ENCODE measurements around the gene LUM. TPM values are rescaled to one million over a fixed set of nuclear protein-coding genes. Genes with fewer than 3 reads are reported as not detected.

The LUM gene
- total RNA-seq, 3 donors from 2014 or later (not counting 1 experiment from before 2014, with no cell fraction given) = not detected

DNA sequence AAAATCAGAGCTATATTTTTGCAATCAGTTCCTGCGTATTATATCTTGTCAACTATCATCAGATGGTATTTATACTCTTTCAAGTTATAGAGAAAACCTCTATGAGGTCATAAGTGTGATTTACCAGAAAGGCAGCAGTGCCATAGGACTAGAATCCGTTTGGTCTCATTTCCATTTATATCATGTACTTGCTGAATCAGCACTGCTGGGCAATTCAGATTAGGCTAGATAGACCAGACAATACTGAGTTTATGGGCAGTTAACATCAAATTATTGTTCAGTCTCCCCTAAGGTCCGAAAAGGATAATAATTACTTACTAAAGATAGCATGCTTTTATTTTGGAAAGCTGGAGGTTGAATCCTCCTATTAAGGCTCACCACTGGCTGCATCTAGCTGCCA is 46.7 kb downstream of the LUM start:
- no peaks in the 10 kb centered on the region for H3K9me3 ChIP-seq (ENCODE audit: control insufficient read depth, insufficient read depth, low read length)
- intact Hi-C loops (cut with micrococcal nuclease) = no loop called here
- DNase-seq (no peak), ATAC-seq (no peak)
- H3K27ac ChIP-seq (ENCODE audit: low read length) = no peak overlapping the region
- no peak overlapping the region for H3K4me3 Mint-ChIP-seq
- no peak overlapping the region for H3K4me3 ChIP-seq (ENCODE audit: low read length)
- peaks cover 2% of the 10 kb centered on the region in 2 donors for H3K9me3 Mint-ChIP-seq
- no peaks in the 10 kb centered on the region for H3K36me3 ChIP-seq (ENCODE audit: control insufficient read depth, insufficient read depth, low read length)
- no peaks in the 10 kb centered on the region for H3K27me3 Mint-ChIP-seq (ENCODE audit: low read depth in 2 of 2)
- H3K4me1 Mint-ChIP-seq = no peaks in the 10 kb centered on the region
- WGBS (ENCODE audit: insufficient coverage) = 74% methylated on average over 2 of the region's 3 CpGs
- no peaks in the 10 kb centered on the region for H3K36me3 Mint-ChIP-seq
- H3K4me1 ChIP-seq (ENCODE audit: control insufficient read depth, insufficient read depth, low read length) = no peaks in the 10 kb centered on the region
- H3K27me3 ChIP-seq (ENCODE audit: control insufficient read depth, insufficient read depth, low read length) = no peaks in the 10 kb centered on the region
- no peak overlapping the region for H3K27ac Mint-ChIP-seq
- TF ChIP-seq, protein P1, sequence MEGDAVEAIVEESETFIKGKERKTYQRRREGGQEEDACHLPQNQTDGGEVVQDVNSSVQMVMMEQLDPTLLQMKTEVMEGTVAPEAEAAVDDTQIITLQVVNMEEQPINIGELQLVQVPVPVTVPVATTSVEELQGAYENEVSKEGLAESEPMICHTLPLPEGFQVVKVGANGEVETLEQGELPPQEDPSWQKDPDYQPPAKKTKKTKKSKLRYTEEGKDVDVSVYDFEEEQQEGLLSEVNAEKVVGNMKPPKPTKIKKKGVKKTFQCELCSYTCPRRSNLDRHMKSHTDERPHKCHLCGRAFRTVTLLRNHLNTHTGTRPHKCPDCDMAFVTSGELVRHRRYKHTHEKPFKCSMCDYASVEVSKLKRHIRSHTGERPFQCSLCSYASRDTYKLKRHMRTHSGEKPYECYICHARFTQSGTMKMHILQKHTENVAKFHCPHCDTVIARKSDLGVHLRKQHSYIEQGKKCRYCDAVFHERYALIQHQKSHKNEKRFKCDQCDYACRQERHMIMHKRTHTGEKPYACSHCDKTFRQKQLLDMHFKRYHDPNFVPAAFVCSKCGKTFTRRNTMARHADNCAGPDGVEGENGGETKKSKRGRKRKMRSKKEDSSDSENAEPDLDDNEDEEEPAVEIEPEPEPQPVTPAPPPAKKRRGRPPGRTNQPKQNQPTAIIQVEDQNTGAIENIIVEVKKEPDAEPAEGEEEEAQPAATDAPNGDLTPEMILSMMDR (IDR thresholded peaks at IDR 0.05) = no peak

DNA sequence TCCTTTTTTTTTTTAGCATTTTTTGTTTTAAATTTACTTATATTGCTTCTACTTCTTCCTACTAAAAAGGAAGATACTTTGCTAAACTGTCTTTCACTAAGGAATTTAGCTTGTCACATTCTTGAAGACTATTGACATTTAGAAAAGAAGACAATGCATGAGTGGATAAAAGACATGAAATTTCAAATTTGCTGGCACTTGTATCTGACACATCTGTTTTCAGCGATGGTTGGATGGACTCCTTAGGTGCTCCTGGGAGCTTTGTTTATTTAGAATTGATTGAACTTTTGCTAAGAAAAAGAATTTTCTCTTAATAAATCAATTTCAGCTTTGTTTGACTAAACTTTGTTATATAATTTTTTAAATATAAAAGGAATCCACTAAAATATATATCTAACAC is 50.2 kb downstream of the LUM start:
- H3K4me3 ChIP-seq (ENCODE audit: low read length) = no peak overlapping the region
- Mint-ChIP-seq H3K4me1 (no peaks in the 10 kb centered on the region), H3K27me3 (ENCODE audit: low read depth in 2 of 2) (no peaks in the 10 kb centered on the region), H3K27ac (no peak overlapping the region), H3K36me3 (no peaks in the 10 kb centered on the region), H3K4me3 (no peak overlapping the region), H3K9me3 (peaks cover 0 to 2% of the 10 kb centered on the region in 2 donors)
- TF ChIP-seq, protein P1 (IDR thresholded peaks at IDR 0.05) = no peak
- intact Hi-C loops (cut with micrococcal nuclease) = no loop called here
- DNase-seq (no peak), ATAC-seq (no peak)
- no peak overlapping the region for H3K27ac ChIP-seq (ENCODE audit: low read length)
- no peaks in the 10 kb centered on the region for H3K4me1 ChIP-seq (ENCODE audit: control insufficient read depth, insufficient read depth, low read length)
- H3K27me3 ChIP-seq (ENCODE audit: control insufficient read depth, insufficient read depth, low read length) = no peaks in the 10 kb centered on the region
- H3K36me3 ChIP-seq (ENCODE audit: control insufficient read depth, insufficient read depth, low read length) = no peaks in the 10 kb centered on the region
- WGBS (ENCODE audit: insufficient coverage) = 100% methylated on average over 1 of the region's 1 CpG
- H3K9me3 ChIP-seq (ENCODE audit: control insufficient read depth, insufficient read depth, low read length) = no peaks in the 10 kb centered on the region

DNA sequence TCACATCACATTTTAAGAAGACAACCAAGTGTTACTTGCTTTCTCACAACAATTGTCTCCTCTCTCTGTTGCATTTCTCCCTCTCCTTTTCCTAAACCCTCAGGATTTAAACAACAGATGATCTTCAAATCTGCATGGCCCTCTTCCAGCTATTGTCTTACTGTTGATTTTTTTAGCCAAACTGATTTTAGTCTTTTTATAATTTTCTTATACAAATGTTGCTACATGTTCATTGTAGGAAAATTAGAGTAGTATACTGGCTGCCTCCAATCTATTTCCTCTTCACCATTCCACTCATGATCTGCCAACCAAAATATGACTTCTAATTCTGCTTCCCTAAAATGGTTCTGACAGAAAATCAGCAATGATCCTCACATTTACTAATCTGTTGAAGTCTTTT is 52.1 kb downstream of the LUM start:
- H3K27me3 ChIP-seq (ENCODE audit: control insufficient read depth, insufficient read depth, low read length) = no peaks in the 10 kb centered on the region
- DNase-seq (no peak), ATAC-seq (no peak)
- no peaks in the 10 kb centered on the region for H3K9me3 ChIP-seq (ENCODE audit: control insufficient read depth, insufficient read depth, low read length)
- H3K36me3 ChIP-seq (ENCODE audit: control insufficient read depth, insufficient read depth, low read length) = no peaks in the 10 kb centered on the region
- no peaks in the 10 kb centered on the region for H3K4me1 Mint-ChIP-seq
- TF ChIP-seq, protein P1 (IDR thresholded peaks at IDR 0.05) = no peak
- no peaks in the 10 kb centered on the region for H3K36me3 Mint-ChIP-seq
- no peaks in the 10 kb centered on the region for H3K4me1 ChIP-seq (ENCODE audit: control insufficient read depth, insufficient read depth, low read length)
- no peak overlapping the region for H3K4me3 Mint-ChIP-seq
- H3K27me3 Mint-ChIP-seq (ENCODE audit: low read depth in 2 of 2) = no peaks in the 10 kb centered on the region
- H3K27ac Mint-ChIP-seq = no peak overlapping the region
- no peak overlapping the region for H3K27ac ChIP-seq (ENCODE audit: low read length)
- no peak overlapping the region for H3K4me3 ChIP-seq (ENCODE audit: low read length)
- intact Hi-C loops (cut with micrococcal nuclease) = no loop called here
- peaks cover 0 to 2% of the 10 kb centered on the region in 2 donors for H3K9me3 Mint-ChIP-seq

DNA sequence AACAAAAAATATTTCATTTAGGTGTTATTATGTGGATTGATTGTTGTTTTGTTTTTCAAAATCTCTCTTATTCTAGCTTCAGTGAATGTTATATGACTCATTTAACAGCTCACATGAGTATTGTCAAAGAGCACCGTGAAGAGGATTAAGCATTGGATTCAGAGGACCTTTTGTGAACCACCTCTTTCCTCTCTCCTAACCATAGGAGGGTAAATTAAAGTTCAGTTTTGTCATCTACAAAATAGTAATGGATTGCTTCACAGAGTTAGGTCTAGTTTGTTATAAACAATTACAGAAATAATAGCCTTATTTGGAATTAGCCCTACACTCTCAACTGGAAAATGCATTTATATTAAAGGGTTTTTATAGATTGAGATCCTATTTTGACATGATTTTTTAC is 52.5 kb downstream of the LUM start:
- TF ChIP-seq, protein P1 (IDR thresholded peaks at IDR 0.05) = no peak
- no peak overlapping the region for H3K4me3 Mint-ChIP-seq
- H3K9me3 Mint-ChIP-seq = peaks cover 0 to 2% of the 10 kb centered on the region in 2 donors
- Histone ChIP-seq H3K27ac (ENCODE audit: low read length) (no peak overlapping the region), H3K36me3 (ENCODE audit: control insufficient read depth, insufficient read depth, low read length) (no peaks in the 10 kb centered on the region), H3K4me1 (ENCODE audit: control insufficient read depth, insufficient read depth, low read length) (no peaks in the 10 kb centered on the region), H3K27me3 (ENCODE audit: control insufficient read depth, insufficient read depth, low read length) (no peaks in the 10 kb centered on the region), H3K9me3 (ENCODE audit: control insufficient read depth, insufficient read depth, low read length) (no peaks in the 10 kb centered on the region), H3K4me3 (ENCODE audit: low read length) (no peak overlapping the region)
- no peaks in the 10 kb centered on the region for H3K36me3 Mint-ChIP-seq
- ATAC-seq = no peak
- no peak overlapping the region for H3K27ac Mint-ChIP-seq
- intact Hi-C loops (cut with micrococcal nuclease) = no loop called here
- DNase-seq = no peak
- WGBS (ENCODE audit: insufficient coverage) = no CpG with 5 or more reads among the region's 1 CpG
- no peaks in the 10 kb centered on the region for H3K4me1 Mint-ChIP-seq
- no peaks in the 10 kb centered on the region for H3K27me3 Mint-ChIP-seq (ENCODE audit: low read depth in 2 of 2)
